ENCODE results near the gene RECQL5. TPM values are rescaled to one million over a fixed set of nuclear protein-coding genes. Genes with fewer than 3 reads are reported as not detected.

Gene RECQL5
- total and polyA plus RNA-seq, 2 of the 8 experiments (the other 6 are each of a cell fraction or from before 2014, with no cell fraction given), result 15.1 to 41.1 TPM

DNA sequence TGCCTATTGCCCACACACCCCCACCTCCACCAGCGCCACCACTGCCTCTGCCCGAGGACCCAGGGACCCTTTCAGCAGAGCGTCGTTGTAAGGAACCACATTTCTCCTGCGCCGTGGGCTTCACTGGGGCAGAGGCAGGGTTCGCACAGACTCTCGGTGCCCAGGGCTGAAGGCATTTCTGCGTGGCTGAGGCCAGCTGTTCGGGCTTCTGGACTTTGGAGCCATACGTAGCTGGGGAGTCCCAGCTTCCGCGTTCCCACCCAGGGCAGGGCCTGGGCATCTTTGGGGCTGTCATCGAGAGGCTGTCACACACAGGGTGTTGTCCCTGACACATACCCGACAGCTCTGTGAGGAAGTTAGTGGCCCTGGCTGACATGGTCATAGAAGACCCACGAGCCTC, 49.7 kb downstream of the RECQL5 start (continued):
- TF ChIP-seq FOSL1 (IDR thresholded peaks at IDR 0.05; ENCODE audit: insufficient read depth, low read depth, low read length), result no peak
- no peak for TF ChIP-seq NRF1 (IDR thresholded peaks at IDR 0.05; ENCODE audit: low read depth, low read length)
- TF ChIP-seq BRCA1 (IDR thresholded peaks at IDR 0.05; ENCODE audit: low read depth, low read length), result no peak
- no peak for TF ChIP-seq RFX5 (IDR thresholded peaks at IDR 0.05; ENCODE audit: borderline replicate concordance, low read depth, low read length)
- no peak for TF ChIP-seq CBX5 (IDR thresholded peaks at IDR 0.05; ENCODE audit: low read depth, low read length)
- TF ChIP-seq POLR2A (IDR thresholded peaks at IDR 0.05; ENCODE audit: control extremely low read depth in 1 of 2, low read depth in 2 of 2, low read length in 2 of 2), result no peak

Measured in H1 (cell line).